Activated T-cell treated with anti-CD3 and anti-CD28 coated beads for 48 hours (primary cell): ENCODE measurements around the gene ATP2C2.

Source experiments
- DNase-seq: peaks from one replicate; pipeline ENCODE4 v3.0.0-alpha.2; 2020; ENCODE audit warnings: low read depth

Gene ATP2C2

DNA sequence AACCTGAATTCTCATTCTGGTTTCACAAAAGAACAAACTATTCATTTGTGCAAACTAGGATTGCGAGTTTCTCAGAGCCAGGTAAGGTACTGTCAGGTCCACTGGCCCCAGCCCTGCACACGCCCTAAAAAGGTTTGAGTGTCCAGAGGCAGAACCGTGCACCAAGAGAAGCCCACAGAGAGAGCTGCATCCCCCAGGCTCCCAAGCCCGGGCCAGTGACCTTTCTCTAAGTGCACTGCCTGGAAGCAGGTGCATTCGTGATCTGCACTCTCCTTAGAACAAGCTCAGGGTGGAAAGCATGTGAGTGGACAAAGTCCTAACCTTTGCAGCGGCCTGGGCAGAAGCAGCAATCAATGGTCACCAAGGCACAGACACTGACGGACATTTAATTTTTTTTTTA, 109.3 kb downstream of the ATP2C2 start:
- DNase-seq, result no peak

DNA sequence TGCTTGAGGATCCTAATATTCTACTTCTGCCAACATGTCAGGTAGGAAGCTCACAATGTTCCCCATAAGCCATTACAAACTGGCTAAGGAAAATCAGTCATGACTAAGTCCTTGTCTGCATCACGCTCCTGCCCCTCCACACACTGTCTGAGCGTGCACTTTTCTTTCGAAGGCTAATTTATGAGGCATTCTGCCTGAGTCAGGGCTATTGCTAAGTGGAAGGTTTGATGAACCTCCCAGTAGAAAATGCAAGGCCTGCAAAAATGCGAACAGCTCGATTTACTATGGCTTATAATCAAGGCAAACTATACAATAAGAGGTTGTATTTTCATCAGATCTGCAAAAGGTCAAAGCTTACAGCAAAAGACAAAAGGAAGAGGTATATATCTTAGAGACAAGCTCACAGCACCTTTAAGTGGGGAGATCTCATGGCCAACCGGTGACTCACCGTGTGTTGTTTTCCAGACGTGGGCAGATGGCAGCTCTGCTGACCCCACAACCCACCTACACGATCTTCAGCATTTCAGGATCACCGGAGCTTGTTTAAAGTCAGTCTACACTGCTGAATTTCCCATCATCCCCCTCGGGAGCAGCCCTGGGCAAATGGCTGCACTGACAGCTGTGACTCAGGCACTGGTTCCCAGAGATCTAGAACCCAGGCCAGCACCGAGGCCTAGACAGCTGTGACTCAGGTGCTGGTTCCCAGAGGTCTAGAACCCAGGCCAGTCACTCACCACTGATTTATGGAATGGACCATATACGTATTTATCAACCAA, 110.0 kb downstream of the ATP2C2 start:
- no peak for DNase-seq

DNA sequence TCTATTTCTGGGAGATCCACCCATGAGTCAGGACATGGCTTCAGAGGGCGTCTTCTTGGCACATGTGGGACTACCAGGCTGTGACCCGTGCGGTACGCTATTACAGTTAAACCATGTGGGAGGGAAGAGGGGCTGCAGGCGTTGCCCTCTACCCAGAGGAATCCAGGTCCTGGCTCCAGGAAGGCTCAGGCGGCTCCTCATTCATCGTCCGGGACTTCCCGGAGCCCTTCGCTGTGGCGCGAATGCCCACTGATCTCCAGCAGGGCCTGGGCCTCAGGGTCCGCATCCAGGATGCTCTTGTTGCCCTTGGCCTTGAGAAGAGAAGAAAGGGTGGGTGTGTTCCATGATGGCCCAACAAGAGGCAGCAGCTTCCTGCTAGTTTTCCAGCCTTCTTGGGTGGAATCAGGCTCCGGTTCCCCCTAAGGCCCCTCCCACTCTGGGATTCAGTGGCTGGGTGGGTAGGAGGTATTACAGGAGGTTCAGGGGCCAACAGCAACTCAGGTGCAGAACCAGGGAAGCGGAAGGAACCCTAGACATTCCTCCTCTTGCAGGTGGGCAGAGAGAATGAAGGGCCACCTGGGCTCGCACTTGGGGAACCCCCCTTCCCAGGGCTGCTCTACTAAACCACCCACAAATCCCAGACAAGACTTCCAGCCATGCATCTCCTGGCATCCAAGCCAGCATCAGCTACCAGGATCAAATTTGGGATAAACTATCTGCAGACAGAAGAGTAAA, 111.5 kb downstream of the ATP2C2 start:
- no peak for DNase-seq

DNA sequence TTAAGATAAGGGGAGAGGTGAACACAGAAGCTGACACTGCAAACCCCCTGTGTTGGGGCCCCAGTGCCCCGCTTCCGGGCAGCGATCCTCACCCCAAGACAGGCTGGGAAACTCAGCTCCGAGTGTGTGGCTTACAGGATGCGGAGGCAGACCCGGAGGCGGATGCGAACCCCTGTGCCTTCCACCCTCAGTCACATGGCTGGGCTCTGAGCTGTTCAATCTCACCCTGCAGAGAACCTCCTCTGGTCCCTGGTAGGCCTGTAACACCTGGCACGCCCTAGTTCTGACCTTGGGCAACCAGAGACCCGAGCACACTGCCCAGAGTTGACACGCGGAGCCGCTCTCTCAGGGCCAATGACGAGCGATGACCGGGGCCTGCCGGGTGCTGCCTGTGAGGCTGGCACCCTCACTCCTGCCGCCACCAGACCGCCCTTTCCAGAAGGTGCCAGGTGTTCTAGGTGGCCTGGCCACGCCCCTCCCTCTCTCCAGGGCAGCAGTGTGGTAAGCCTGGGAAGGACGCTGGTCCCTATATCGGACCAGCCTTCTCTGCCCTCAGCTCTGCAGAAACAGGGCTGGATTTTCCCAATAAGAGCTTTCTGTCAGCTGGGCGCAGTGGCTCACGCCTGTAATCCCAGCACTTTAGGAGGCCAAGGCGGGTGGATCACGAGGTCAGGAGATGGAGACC, 112.9 kb downstream of the ATP2C2 start:
- DNase-seq, result no peak

DNA sequence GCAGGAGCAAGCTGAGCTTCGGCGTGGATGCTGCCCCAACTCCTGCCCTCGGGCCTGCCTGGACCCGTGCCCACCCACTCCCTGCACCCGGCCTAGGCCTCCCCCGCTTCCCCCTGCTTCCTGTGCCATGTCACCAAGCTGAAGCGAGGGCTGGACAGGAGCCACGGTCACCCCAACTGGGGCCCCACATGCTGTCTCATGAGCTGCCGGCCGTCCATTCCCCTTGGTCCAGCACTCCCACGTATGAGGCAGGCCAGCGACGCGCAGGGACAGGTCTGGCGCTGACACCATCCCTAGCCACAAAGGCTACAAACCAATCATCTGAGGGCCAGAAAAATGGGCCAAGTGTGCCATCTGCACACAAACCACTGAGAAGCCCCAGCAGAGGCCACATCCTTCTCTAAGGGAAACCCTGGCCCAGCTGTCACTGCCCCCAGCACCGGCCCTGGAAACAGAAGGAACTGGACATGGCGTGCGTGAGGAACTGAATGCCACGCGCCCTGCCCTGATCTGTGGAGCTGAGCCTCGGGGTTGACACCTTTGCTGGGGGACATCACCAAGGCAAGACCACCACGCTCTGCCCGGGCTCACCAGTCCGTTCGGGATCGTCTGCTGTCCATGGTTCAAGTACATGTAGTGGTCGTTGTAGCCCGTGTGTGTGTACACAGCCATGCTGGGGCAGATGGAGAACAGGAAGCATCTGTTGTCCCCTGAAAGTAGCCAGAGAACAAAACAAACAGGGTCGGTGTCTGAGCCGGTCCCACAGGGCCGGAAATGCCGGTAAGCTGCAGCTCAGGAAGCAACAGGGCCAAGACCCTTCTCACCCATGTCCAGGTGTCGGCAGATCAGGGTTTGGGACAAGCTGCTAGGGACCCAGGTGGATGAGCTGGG, 113.9 kb downstream of the ATP2C2 start:
- no peak for DNase-seq

DNA sequence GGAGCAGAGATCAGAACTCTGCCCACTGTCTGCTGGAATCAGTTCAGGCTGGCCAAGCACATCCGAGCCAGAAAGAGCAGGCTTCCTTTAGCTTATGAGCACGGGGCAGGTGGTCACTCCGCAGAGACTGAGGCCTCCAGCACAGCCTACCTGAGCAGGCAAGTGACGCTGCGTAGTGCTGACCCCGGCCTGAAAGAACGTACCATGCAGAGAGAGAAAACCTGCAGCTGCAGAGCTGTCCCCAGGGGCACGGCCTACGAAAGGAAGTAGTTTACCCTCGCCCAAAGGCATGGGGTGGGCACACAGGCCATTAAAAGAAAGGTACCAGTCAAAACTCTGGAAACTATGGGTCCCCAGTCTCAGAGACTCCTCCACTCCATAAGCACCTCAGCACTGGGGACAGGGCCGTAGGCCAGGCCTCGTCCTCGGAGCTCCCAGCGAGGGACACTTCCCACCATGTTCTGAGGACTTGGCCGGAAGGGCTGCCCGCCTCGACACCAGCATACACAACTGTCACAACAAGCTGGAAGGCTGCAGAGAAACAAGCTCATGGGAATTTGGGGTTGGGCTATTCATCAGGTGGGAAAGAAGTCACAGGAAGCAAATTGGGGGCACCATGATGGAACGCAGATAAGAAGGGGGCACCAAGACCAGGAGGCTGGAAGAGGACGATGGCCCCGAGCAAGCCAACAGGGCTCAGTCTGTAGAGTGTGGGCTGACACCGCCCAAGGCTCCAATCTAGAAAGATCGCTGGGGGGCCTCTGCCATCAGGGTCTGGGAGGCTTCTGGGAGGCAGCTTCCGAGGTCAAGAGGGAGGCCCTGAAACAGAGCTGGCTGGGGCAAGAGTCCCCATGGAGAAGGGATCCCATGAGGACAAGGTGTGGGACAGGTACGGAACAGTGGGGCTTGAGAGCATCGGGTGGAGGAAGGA, 114.9 kb downstream of the ATP2C2 start:
- no peak for DNase-seq

DNA sequence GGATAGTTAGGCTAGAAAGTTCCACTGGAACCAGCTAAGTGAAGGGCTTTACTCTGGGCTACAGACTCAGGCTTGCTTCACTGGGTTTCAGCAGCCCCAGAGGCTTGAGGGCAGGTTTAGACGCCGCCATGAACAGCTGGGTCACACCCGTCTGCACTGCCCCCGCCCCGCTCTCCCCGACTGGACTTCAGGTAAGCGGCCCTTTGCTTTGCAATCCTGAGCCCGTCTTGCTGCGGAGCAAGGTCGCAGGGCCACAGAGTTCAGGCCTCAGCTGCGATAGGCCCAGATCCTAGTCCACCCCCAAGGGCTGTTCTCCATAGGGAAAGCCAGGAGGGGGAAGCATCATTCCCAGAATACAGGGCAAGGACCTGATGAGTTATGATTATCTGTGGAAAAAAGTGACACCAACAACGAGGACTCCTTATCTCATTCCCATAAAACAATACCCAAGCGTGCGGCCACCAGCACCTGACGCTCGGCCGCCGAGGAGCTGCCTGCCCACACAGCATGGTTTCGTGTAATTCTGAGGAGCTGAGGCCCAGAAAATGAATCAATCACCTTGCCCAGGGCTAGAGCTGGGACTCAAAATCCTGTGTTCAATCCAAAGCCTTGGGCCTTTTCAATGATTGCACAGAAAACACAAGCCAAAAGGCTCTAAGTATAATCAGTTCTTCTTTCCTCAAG, 115.7 kb downstream of the ATP2C2 start:
- DNase-seq, result no peak

DNA sequence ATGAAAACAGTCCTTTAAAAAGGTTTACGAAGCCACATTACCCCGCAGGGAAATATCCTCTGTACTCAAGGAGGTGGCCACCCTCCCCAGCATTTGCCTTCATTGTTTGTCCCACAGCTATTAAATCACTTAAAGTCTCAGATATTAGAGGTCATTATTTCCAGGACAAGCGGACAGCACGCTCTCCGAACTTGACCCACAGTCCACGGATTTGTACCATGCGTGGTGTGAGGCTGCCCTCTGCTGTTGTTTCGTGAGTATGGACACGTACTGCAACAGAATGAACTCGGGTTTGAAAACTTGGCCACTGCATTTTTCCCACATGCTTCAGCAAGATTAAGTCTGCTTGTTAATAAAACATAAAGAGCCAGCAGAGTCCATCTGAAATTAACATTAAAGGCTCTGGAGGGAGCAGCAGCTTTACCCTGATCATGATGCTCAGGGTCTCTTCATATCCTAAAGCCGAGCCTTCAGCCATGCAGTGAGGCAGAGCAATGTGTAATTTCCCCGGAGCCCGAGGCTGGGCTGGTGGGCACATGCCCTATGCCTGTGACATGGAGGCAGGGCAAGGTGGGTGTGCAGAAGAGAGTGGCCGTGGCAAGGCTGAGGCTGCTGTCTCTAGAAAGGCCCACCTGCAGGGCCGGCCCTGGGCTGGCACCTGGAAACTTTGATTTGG, 116.4 kb downstream of the ATP2C2 start:
- DNase-seq, result no peak

DNA sequence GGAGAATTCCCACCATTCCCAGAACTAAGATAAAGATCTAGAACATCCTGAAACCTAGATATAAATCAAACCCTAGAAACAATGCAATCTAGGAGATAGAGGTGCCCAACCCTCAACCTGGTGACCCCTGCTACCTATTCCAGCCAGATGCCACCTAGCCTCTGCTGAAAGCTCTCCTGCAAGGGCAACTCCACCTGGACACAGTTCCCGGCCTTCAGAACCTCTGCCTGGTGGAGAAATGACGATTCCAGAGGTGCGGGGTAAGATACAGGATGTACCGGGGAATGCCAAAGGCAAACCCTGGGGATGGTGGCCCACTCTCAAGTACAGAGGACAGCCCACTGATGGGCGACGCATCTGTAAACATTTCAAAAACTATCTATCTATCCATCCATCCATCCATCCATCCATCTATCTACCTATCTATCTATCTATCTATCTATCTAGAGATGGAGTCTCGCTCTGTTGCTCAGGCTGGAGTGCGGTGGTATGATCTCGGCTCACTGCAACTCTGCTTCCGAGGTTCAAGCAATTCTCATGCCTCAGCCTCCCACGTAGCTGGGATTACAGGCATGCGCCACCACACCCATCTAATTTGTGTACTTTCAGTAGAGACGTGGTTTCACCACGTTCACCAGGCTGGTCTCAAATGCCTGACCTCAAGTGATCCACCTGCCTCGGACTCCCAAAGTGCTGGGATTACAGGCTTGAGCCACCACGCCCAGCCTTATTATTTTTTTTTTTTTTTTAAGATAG, 117.1 kb downstream of the ATP2C2 start:
- no peak for DNase-seq

DNA sequence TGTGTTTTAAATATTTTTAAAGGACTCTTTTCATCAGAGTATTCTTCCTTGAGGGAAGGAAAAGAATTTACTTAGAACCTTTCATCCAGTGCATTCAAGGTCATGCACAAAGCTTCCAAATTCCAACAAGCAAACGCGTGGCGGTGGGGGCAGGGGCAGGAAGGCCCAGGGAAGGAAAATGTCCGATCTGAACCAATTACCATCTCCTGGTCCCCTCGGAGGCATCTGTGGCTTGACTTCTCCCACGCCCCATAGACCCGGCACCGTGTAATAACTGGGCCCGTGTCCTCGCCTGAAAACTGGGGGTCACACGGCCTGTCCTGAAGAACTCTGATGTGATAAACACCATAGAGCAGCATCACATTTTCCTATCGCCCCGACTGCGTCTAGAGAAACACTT, 117.8 kb downstream of the ATP2C2 start:
- no peak for DNase-seq

DNA sequence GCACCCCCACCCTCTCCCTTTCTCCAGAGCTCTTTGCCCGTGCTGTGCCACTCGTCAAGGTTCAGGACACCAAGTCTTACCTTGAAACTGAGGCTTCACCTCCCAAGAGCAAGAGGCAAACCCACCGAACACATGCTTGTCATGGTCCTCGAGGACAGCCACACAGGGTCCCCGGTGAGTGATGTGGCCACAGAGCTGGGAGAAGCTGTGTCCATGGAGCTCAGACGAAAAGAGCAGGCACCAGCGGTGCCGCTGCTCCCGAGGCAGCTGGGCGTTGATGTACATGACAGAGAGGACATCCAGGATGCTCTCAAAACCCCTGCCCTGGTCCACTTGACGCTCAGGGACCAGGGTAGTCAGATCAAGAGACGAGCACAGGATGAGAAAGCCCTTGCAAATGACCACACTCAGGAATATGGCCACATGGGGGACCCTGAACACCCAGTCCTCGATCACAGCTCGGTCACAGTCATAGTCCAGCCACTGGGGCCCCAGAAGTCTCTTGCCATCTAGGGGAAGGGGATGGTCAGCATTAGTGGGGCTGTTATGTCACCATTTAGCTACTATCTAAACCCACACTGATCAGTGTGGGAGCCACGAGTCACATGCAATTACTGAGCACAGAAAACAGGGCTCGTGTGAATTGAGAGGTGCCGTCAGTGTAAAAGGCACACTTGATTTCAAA, 118.4 kb downstream of the ATP2C2 start:
- DNase-seq, result no peak

DNA sequence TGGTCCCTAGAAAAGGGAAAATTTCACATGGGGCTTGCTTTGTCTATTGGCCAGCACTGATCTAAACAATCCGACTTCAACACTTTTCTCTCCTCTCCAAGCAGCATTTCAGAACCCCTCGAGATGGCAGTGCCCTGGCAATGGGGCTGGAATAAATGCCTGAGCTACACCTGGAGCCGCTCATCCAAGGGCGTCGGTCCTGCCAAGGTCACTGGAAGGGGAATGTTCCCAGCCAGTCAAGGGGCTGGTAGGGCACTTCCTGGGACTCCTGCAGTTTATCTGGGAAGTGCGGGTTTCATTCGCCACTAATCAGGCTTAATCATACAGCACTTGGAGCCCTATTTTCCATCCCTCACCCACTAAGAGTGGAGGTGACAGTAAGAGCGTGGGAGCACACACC, 119.0 kb downstream of the ATP2C2 start:
- no peak for DNase-seq

DNA sequence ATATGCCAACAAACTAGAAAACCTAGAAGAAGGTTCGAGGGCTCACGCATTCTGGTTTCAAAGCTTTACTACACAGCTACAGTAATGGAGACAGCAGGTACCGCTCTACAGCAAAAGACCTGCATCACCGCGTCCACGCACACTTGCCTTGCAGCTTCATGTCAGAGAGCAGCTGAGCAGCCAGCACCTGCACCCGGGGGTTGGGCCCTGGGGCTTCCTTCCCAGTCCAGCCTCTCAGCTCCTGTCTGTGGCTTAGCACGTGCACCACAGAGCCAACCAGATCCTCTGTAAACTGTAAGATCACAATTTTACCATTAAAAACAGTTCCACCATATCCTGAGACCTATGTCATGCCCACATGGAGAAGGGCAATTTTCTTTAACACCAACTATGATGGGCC, 120.8 kb downstream of the ATP2C2 start:
- DNase-seq, result no peak

DNA sequence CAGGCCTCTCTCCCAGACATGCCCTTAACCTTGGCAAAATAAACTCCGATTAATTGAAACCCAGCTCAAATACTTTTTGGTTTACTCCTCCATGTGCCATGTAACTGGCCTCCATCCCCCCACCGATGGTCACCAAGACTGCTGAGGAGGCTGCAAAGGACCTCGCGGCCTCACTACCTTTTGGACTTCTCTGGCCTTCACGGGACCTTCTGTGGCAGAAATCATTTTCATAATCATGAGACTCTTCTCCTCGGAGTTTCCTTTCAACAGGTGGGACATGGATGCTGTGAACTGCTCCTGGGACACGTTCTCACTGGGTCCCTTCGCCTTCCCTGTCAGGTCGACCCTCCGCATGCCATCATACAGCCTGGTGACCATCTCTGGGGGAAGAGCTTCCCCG, 127.2 kb downstream of the ATP2C2 start:
- no peak for DNase-seq

DNA sequence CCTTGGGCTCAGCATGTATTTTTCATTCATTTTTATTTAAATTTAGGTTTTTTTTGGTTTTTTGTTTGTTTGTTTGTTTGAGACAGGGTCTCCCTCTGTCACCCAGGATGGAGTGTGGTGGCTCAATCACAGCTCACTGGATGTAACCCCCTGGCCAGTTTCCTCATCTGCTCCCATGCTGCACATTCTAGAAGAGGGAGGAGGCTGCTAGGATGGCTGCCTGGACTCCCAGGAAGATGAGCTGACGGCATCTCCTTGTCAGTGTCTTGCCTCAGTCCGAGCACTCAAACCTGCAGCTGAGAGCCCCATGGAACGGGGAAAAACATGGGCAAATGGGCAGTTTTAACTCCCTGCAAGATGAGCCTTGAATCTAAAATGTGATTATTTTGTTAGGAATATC, 128.7 kb downstream of the ATP2C2 start:
- DNase-seq, result no peak

DNA sequence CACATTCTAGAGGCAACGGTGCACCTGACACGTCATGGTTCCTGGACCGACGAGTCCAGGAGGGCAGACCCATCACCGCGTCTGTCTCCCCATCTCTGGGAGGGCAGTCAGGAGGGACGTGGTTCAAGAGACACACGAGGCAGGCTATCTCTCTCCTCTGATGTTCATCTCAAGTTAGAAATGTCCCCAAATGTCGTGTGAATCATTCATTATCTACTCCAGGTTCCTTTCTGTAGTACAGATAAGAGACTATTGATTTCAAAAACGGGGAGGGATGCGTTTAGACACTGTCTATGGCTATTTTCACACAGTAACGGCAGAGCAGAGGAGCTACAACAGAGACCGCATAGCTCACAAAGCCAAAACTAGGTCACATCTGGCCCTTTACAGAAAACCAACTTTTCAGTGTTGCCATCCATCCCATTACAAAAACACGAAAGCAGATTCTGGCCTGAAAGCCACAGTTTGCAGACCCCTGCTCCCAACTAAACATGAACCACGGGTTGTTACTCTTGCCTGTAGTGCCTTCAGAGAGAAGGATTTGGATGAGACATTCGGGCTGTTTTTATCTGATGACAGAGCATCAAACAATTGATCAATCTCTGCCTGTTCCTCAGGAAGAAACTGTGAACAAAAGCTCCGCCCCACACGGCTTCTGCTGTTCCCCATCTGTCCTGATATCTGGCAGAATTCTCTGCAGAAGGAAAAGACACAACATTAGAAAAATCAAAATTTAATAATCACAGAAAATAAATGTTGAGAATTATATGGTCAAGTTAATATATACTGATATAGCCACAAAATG, 129.3 kb downstream of the ATP2C2 start:
- no peak for DNase-seq

DNA sequence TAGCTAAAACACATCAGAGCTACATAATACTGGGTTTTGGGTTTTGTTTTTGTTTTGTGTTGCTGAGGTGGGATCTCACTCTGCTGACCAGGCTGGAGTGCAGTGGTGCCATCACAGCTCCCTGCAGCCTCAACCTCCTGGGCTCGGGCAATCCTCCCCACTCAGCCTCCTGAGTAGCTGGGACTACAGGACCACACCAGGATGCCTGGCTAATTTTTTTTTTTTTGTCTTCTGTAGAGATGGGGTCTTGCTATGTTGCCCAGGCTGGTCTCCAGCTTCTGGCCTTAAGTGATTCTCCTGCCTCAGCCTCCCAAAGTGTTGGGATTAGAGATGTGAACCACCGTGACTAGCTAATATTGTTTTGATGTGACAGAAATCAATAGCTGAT, 129.9 kb downstream of the ATP2C2 start:
- no peak for DNase-seq
